Measurements from ENCODE around the gene PMVK.

DNA sequence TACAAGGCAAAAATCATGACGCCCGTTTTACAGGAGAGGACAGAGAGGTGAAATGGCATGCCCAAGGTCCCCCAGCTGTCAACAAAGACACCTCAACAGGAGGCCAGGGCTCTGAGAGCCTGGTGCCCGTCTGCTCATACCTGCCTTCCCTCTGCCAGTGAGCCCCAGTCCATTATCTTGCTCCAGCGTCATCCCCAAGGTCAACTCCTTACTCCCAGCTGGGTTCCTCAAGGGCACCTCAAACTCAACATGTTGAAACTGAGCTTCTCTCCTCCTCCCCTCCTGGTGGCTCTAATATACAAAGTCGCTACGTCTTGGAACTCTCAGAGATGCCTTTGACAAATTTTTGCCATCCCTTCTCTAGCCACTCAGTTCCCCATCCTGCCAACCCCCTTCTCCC lies 16.1 kb upstream of the PMVK start:
- TF ChIP-seq HNF4G (IDR thresholded peaks at IDR 0.05), result no peak
- TF ChIP-seq, protein P1, sequence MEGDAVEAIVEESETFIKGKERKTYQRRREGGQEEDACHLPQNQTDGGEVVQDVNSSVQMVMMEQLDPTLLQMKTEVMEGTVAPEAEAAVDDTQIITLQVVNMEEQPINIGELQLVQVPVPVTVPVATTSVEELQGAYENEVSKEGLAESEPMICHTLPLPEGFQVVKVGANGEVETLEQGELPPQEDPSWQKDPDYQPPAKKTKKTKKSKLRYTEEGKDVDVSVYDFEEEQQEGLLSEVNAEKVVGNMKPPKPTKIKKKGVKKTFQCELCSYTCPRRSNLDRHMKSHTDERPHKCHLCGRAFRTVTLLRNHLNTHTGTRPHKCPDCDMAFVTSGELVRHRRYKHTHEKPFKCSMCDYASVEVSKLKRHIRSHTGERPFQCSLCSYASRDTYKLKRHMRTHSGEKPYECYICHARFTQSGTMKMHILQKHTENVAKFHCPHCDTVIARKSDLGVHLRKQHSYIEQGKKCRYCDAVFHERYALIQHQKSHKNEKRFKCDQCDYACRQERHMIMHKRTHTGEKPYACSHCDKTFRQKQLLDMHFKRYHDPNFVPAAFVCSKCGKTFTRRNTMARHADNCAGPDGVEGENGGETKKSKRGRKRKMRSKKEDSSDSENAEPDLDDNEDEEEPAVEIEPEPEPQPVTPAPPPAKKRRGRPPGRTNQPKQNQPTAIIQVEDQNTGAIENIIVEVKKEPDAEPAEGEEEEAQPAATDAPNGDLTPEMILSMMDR (IDR thresholded peaks at IDR 0.05; ENCODE audit: low read depth, low read length, missing input control), result no peak
- no peak for TF ChIP-seq REST (IDR thresholded peaks at IDR 0.05)
- TF ChIP-seq YY1 (IDR thresholded peaks at IDR 0.05), result no peak
- no peak for TF ChIP-seq EGR1 (IDR thresholded peaks at IDR 0.05; ENCODE audit: low read depth in 2 of 2)
- TF ChIP-seq FOXA1 (IDR thresholded peaks at IDR 0.05), result no peak
- TF ChIP-seq ATF3 (IDR thresholded peaks at IDR 0.05), result no peak
- TF ChIP-seq GABPA (IDR thresholded peaks at IDR 0.05 in 1 of 2, conservative IDR thresholded peaks at IDR 0.05 in 1 of 2), result no peak

Measured in liver (tissue), 3 donors.